ENCODE results near the gene CUEDC2.
A peak's percentile ranks its signal among the peaks of the same experiment; 100 is the strongest.

The CUEDC2 gene

DNA sequence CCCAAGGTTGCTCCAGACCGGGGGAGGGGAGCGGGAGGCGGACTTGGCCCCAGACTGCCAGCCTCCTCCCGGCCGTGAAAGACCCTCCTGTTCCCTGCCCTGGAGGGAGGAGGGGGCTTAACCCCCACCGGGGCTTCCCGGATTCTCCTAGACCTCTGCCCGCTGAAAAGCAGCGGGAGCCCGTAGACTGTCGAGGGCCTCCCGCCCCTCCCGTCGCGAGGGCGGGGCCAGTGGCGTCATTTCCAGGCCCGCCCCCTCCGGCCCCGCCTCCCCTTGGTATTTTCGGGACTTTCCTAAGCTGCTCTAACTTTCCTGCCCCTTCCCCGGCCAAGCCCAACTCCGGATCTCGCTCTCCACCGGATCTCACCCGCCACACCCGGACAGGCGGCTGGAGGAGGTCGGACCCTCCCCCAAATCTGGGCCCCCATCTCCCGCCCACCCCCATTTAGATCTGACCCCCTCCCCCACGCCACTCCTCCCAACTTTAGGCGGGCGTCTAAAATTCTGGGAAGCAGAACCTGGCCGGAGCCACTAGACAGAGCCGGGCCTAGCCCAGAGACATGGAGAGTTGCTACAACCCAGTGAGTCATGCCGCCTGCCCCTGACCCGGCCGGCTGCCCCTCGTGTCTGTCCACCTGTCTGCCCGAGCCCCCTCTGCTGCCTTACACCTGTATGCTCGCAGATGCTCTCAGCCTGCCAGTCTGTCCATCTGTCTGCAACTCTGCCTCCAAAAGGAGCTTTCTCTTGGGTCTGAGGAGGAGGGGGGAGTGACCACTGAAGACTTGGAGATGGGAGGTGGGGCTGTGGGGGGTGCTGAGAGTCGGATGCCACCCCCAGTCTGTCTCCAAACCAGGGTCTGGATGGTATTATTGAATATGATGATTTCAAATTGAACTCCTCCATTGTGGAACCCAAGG is 36.7 kb downstream of the CUEDC2 start, which contains the start of gene NFKB2:
Gene NFKB2, plus strand, starts transcription at position 306 of the 917 bp plus-strand sequence. Its CDS starts 255 bp downstream, at position 561.
- DNase-seq: peak; percentile 83

DNA sequence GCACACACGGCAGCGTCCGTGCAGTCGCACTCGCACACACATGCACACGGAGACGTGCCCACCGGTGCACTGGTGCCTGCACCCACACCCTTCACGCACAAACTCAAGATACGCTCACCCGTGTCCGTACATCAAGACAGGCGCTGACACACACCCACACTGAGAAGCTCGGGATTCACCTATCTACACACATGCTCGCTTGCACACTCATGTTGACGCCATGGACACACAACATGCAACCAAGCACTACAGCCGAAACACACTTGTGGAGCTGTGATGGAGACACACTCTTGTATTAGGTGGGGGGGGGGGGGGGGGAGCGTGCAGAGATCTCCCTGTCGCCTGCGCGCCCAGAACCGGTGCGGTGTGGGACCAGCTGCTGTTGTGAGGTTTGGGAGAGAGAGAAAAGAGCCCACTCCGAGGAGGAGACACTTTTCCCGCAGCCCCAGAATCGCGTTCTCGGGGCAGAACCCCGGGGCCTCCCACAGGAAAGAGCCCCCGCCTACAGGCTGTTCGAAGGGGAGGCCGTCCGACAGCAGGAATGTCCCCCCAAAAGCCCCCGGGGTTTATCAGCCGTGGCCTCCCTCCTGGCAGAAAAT is 37.5 kb downstream of the CUEDC2 start:
- peak; percentile 30 for DNase-seq

DNA sequence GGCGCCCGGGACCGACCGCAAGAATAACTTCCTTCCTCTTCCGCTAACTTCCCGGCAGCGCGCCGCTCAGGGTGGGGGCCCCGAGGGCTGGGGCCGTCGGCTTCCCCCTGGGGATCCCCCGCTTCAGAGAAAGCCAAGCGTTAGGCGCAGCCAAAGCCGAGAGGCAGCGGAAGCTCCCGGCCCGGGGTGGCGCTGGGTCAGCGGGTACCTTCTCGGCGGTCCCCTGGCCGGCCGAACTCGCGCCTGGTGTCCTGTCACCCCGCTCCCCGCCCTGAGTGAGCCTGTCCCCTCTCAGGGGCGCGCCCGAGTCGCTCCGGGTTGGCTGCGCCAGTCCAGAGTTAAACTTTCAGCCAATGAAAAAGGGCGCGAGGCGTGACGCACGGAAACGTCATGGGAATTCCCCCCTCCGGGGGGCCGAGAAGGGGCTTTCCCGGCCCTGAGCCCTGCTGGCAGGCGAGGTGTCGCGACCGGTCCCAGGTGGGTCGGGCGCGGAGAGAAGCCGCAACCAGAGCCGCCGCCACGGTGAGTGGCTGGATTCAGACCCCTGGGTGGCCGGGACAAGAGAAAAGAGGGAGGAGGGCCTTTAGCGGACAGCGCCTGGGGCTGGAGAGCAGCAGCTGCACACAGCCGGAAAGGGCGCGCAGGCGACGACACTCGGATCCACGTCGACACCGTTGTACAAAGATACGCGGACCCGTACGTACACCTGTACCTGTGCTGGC is 38.1 kb downstream of the CUEDC2 start:
- DNase-seq: peak; percentile 92

DNA sequence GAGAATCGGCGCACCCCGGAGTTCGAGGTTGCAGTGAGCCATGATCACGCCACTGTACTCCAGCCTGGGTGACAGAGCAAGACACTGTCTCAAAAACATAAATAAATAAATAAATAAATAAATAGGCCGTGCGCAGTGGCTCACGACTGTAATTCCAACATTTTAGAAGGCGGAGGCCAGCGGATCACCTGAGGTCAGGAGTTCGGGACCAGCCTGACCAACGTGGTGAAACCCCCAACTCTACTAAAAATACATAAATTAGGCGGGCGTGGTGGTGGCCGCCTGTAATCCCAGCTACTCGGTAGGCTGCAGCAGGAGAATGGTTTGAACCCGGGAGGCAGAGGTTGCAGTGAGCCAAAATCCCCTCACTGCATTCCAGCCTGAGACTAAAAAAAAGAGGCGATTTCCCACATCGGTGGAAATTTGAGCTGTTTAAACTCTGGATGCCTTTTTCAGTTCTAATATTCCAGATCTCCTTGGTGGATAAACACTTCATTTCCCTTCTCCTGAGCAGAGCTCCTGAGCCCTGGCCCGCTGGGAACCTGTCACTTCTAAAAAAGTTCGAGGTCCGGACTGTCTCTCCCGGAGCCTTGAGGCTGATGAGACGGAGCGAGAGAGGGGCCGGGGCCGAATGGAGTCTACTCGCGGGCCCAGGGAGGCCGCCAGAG is 38.8 kb downstream of the CUEDC2 start:
- no peak for DNase-seq

DNA sequence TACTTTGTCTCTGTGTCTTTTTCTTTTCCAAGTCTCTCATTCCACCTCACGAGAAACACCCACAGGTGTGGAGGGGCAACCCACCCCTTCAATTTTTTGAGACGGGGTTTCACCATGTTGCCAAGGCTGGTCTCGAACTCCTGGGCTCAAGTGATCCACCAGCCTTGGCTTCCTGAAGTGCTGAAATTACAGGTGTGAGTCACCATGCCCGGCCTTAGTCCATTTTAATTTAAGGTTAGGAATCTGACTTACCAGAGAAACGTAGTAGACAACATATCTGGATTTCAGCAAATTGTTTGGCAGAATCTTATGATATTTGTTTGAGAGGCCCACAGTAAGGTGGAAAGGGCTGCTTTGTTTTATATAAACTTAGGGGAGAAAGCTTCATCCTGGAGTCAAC is 40.1 kb downstream of the CUEDC2 start:
- no peak for DNase-seq

DNA sequence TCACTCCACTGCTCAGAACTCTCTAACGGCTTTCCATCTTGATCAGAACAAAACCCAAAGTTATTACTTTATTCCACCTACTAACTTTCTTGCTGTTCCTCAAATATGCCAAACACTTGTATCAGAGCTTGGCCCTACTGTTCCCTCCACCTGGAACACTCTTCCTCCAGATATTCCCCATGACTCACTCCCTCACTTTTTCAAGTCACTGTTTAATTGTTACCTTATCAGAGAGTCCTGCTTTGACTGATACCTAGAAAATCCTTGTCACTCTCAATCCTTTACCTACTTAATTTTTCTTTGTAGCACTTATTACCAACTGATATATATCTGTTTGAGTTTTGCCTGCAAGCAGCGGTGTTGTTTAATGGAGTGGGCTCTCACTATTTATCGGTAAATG is 42.5 kb downstream of the CUEDC2 start:
- DNase-seq: no peak

DNA sequence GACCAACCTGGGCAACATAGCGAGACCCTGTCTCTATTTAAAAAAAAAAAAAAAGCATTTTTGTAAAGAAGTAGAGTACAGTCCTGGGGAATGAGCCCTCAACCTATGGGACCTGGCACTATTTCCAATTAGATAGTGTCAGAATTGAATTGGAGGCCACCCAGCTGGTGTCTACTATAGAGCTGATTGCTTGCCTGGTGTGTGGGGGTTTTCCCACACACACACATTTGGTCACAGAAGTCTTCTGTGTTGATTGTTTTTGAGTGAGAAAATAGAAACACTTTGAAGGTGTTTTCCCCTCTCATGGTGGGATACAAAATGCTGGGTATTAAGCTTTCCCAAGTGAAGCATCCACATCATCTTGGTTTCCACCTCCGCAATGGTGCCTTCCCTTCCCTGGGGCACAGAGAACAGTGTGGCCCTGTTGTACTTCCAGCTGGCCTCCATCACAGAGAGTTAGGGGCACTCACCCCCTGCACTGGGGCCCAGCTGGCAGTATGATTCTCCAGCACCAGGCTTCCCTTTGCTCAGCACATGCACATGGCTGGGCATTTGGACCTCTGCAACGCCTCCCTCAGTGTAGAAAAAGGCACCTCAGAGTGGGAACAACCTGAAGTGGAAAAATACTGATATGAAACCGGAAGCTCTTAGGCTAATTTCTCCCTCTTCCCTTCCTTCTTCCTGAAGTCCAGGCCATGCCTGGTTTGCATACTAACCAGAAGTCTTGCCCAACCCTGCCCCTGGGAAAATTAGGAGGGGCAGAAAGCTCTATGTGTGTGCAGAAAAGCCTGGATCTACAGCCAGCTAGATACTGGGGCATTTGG is 47.6 kb downstream of the CUEDC2 start:
- no peak for DNase-seq

DNA sequence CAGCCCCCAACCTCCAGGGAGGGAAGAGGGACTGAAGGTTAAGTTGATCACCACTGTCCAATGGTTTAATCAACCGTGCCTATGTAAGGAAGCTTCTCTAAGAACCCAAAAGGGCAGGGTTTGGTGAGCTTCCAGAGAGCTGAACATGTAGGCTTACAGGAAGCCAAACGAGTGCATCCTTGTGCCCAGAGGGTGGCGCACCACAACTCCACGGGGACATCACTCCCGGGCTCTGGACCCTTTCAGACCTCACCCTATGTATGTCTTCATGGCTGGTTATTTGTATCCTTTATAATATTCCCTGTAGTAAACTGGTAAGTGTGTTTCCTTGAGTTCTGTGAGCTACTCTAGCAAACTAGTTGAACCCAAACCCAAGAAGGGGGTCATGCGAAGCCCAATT is 48.3 kb downstream of the CUEDC2 start:
- DNase-seq: no peak

DNA sequence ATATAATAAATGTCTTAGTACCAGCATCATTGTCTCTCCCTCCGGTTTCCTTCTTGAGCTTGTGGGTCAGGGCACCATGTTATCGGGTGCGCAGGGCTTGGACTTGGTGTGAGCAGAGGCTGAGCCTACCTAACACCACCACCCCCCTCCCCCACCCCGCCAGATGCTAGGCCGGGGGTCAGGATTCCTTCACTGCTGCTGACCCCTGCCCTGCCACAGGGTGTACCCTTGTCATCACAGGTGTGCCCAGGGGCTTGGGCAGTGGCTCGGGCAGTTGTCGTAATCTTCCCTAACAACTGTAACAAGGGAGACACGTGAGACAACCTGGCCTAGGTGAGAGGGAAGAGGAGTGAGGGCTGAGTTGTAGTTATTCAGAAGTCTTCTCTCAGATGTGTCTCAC is 49.5 kb downstream of the CUEDC2 start:
- DNase-seq: no peak

DNA sequence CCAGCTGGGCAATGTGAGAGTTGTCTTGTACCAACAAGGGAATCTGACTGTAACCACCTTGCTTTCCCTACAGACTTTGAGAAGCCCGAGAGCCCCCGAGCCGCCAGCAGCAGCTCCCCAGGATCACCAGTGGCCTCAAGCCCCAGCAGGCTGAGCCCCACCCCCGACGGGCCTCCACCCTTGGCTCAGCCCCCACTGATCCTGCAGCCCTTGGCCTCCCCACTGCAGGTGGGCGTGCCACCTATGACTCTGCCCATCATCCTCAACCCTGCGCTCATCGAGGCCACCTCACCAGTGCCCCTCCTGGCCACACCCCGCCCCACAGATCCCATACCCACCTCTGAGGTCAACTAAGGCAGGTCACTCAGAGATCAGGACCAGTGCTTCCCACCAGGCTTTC is 50.4 kb downstream of the CUEDC2 start:
- no peak for DNase-seq

DNA sequence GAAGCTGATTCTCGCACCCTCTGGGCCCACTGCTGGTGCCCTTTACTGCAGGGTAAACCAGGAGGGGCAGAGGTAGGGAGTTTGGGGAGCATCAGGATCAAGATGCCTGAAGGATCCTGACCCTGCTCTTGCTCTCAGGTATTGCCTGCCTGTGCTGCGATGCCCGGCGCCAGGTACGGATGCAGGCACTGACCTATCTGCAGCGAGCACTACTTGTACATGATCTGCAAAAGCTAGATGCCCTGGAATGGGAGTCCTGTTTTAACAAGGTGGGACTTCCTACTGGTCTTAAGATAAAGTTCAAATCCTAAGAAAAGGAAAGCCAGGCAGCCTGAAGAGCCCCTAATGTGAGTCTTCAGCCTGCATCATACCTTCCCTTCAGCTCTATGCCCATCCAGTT is 53.0 kb downstream of the CUEDC2 start:
- no peak for DNase-seq

DNA sequence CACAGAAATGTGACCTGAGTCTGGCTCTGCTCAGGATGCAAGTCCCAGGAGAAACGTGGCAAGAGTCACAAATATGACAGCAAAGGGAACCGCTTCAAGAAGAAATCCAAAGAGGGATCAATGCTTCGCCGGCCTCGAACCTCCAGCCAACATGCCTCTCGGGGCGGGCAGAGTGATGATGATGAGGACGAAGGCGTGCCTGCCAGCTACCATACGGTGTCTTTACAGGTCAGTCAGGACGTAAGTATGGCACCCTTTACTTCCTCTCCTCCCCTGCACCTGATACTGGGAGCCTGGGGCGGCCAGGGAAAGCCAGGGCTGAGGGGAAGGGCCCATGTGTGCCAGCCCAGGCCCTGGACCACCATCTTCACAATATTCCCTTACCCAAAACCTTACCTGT is 55.5 kb downstream of the CUEDC2 start:
- DNase-seq: no peak

DNA sequence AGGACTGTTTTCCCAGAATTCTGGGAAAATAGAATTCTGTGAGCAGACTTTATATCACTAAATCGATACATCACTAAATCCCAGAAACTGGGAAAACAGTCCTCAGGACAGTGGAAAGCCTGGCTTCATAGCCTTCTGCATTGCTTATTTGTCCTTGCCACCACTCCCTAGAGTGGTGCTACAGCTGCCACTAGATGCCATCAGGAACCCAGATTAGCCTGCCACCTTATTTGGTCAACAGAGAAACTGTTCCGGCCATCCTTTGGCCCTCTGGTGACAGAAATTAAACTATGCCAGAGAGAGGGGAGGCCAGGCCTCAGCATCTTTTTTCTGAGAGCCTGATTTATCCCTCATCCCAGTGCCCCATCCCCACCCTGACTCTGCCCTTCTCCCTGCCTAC is 56.5 kb downstream of the CUEDC2 start:
- DNase-seq: no peak

DNA sequence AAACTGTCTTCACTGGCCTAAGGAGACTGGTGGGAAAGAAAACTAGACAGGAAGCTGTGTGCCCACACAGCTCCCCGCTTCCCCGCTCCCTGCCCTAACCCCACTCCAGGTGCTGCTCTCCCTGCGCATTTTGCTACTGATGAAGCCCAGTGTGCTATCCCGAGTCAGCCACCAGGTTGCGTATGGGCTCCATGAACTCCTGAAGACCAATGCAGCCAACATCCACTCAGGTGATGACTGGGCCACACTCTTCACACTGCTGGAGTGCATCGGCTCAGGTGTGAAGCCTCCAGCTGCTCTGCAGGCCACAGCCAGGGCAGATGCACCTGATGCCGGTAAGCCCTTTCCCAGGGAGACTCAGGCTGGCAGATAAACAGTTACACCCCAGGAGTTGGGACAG is 57.1 kb downstream of the CUEDC2 start:
- DNase-seq: no peak

All from fibroblast of skin of right biceps (primary cell).